Coronary artery (tissue), 2 donors: ENCODE data around the gene SLC5A11.

Experiments
- DNase-seq: peaks from one replicate; pipeline ENCODE4 v3.0.0-alpha.2; 2017; ENCODE audit warnings: low spot score
- H3K27ac ChIP-seq, 2 donors: fragments of 200-600 bp; sonication (generic); one replicate each; pipeline ENCODE4 v1.5.1; 2016 to 2019
- H3K4me3 ChIP-seq: fragments of 200-600 bp; sonication (generic); 2 replicates; pipeline ENCODE4 v1.5.1; 2016; ENCODE audit warnings: mild to moderate bottlenecking, moderate library complexity
- CTCF ChIP-seq: fragments of 200-600 bp; sonication (generic); IDR thresholded peaks from one replicate; pipeline ENCODE4 v1.5.1; 2019; ENCODE audit warnings: antibody characterized with exemption

Gene SLC5A11

GRCh38 chr16:24906901-24907300, 61.1 kb downstream of the SLC5A11 start:
- no peak for DNase-seq
- TF ChIP-seq CTCF: no peak
- Histone ChIP-seq H3K27ac (no peak overlapping the region), H3K4me3 (no peak overlapping the region)

GRCh38 chr16:24908716-24909115, 63.0 kb downstream of the SLC5A11 start:
- no peak for TF ChIP-seq CTCF
- DNase-seq: no peak
- H3K27ac ChIP-seq: no peak overlapping the region
- no peak overlapping the region for H3K4me3 ChIP-seq

- TF ChIP-seq CTCF: no peak
- H3K4me3 ChIP-seq: no peak overlapping the region
- no peak for DNase-seq
- H3K27ac ChIP-seq: no peak overlapping the region
Observed at GRCh38 chr16:24909856-24910255, 64.1 kb downstream of the SLC5A11 start.

- H3K4me3 ChIP-seq: no peak overlapping the region
- DNase-seq: no peak
- no peak overlapping the region for H3K27ac ChIP-seq
- TF ChIP-seq CTCF: no peak
Observed at GRCh38 chr16:24915019-24915418, 69.3 kb downstream of the SLC5A11 start.

GRCh38 chr16:24915576-24915975, 69.8 kb downstream of the SLC5A11 start:
- no peak overlapping the region for H3K27ac ChIP-seq
- no peak overlapping the region for H3K4me3 ChIP-seq
- DNase-seq: no peak
- TF ChIP-seq CTCF: no peak

- TF ChIP-seq CTCF: no peak
- DNase-seq: no peak
- no peak overlapping the region for H3K27ac ChIP-seq
- H3K4me3 ChIP-seq: no peak overlapping the region
Observed at GRCh38 chr16:24917236-24917635, 71.5 kb downstream of the SLC5A11 start.

- DNase-seq: no peak
- no peak for TF ChIP-seq CTCF
- Histone ChIP-seq H3K27ac (no peak overlapping the region), H3K4me3 (no peak overlapping the region)
Observed at GRCh38 chr16:24917891-24918290, 72.1 kb downstream of the SLC5A11 start.
